HUES64 (cell line): ENCODE results near the gene LENG8.

ENCODE experiments used
- H3K27ac ChIP-seq: 2 replicates; pipeline ENCODE4 v1.7.0; 2013; ENCODE audit warnings: low read depth, low read length, inconsistent platforms
- H3K27me3 ChIP-seq: 2 replicates; pipeline ENCODE4 v1.6.1; 2013; ENCODE audit warnings: mild to moderate bottlenecking, low read length; ENCODE audit not compliant: insufficient read depth
- H3K36me3 ChIP-seq: 2 replicates; pipeline ENCODE4 v1.6.1; 2013; ENCODE audit warnings: mild to moderate bottlenecking, low read length; ENCODE audit not compliant: insufficient read depth
- H3K4me1 ChIP-seq: 2 replicates; pipeline ENCODE4 v1.6.1; 2013; ENCODE audit warnings: mild to moderate bottlenecking, low read length, moderate library complexity; ENCODE audit not compliant: insufficient read depth
- H3K4me3 ChIP-seq: 2 replicates; pipeline ENCODE4 v1.5.1; 2013; ENCODE audit warnings: mild to moderate bottlenecking, low read length, moderate library complexity
- H3K9ac ChIP-seq: 2 replicates; pipeline ENCODE4 v1.6.1; 2013; ENCODE audit warnings: mild to moderate bottlenecking, low read depth, low read length
- H3K9me3 ChIP-seq: 2 replicates; pipeline ENCODE4 v1.6.1; 2013; ENCODE audit warnings: low read depth, low read length; ENCODE audit not compliant: insufficient read depth
- WGBS: fragments of 150-250, 120-280 bp; methylation state at CpG from one replicate; pipeline ENCODE4 v1.1.7; 2013; ENCODE audit warnings: missing lambda C conversion rate; 5-methylcytosine and 5-hydroxymethylcytosine counted together

Gene LENG8

GRCh38 chr19:54456423-54457373, 7.7 kb downstream of the LENG8 start:
- H3K9ac ChIP-seq, result no peak overlapping the region
- H3K27ac ChIP-seq, result no peak overlapping the region
- H3K4me1 ChIP-seq, result no peaks in the 10 kb centered on the region
- no peak overlapping the region for H3K4me3 ChIP-seq
- no peaks in the 10 kb centered on the region for H3K9me3 ChIP-seq
- H3K27me3 ChIP-seq, result no peaks in the 10 kb centered on the region
- WGBS, result 96% methylated on average over 51 of the region's 51 CpGs
- peaks cover 96% of the 10 kb centered on the region for H3K36me3 ChIP-seq

GRCh38 chr19:54457773-54458647, 9.0 kb downstream of the LENG8 start:
- WGBS, result 94% methylated on average over 42 of the region's 42 CpGs
- no peak overlapping the region for H3K4me3 ChIP-seq
- peaks cover 87% of the 10 kb centered on the region for H3K36me3 ChIP-seq
- H3K27me3 ChIP-seq, result no peaks in the 10 kb centered on the region
- no peaks in the 10 kb centered on the region for H3K9me3 ChIP-seq
- H3K4me1 ChIP-seq, result no peaks in the 10 kb centered on the region
- H3K9ac ChIP-seq, result no peak overlapping the region
- H3K27ac ChIP-seq, result no peak overlapping the region

- H3K36me3 ChIP-seq, result peaks cover 80% of the 10 kb centered on the region
- H3K27me3 ChIP-seq, result no peaks in the 10 kb centered on the region
- 97% methylated on average over 11 of the region's 11 CpGs for WGBS
- H3K9ac ChIP-seq, result no peak overlapping the region
- H3K4me1 ChIP-seq, result no peaks in the 10 kb centered on the region
- no peak overlapping the region for H3K4me3 ChIP-seq
- no peaks in the 10 kb centered on the region for H3K9me3 ChIP-seq
- no peak overlapping the region for H3K27ac ChIP-seq
Observed at GRCh38 chr19:54458648-54459281, 9.8 kb downstream of the LENG8 start.

GRCh38 chr19:54459282-54460229, 10.6 kb downstream of the LENG8 start:
- 94% methylated on average over 16 of the region's 16 CpGs for WGBS
- no peak overlapping the region for H3K27ac ChIP-seq
- no peaks in the 10 kb centered on the region for H3K27me3 ChIP-seq
- H3K9me3 ChIP-seq, result no peaks in the 10 kb centered on the region
- no peaks in the 10 kb centered on the region for H3K4me1 ChIP-seq
- no peak overlapping the region for H3K4me3 ChIP-seq
- no peak overlapping the region for H3K9ac ChIP-seq
- peaks cover 72% of the 10 kb centered on the region for H3K36me3 ChIP-seq

- Histone ChIP-seq H3K36me3 (peaks cover 63% of the 10 kb centered on the region), H3K4me3 (no peak overlapping the region), H3K9ac (no peak overlapping the region), H3K27me3 (peaks cover 2% of the 10 kb centered on the region), H3K4me1 (no peaks in the 10 kb centered on the region), H3K9me3 (no peaks in the 10 kb centered on the region), H3K27ac (no peak overlapping the region)
- WGBS, result 95% methylated on average over 36 of the region's 39 CpGs
Observed at GRCh38 chr19:54460230-54461005, 11.4 kb downstream of the LENG8 start.

- H3K36me3 ChIP-seq, result peaks cover 55% of the 10 kb centered on the region
Observed at GRCh38 chr19:54461210-54461609, 12.2 kb downstream of the LENG8 start.

GRCh38 chr19:54461613-54462012, 12.6 kb downstream of the LENG8 start:
- H3K27me3 ChIP-seq, result peaks cover 9% of the 10 kb centered on the region
- H3K27ac ChIP-seq, result no peak overlapping the region
- H3K9me3 ChIP-seq, result no peaks in the 10 kb centered on the region
- WGBS, result 76% methylated on average over 2 of the region's 3 CpGs
- H3K36me3 ChIP-seq, result peaks cover 51% of the 10 kb centered on the region
- H3K4me1 ChIP-seq, result no peaks in the 10 kb centered on the region
- H3K9ac ChIP-seq, result no peak overlapping the region
- no peak overlapping the region for H3K4me3 ChIP-seq

More at GRCh38 chr19:54461210-54461609, 12.2 kb downstream of the LENG8 start:
- Histone ChIP-seq H3K27ac (no peak overlapping the region), H3K4me3 (no peak overlapping the region), H3K4me1 (no peaks in the 10 kb centered on the region), H3K9ac (no peak overlapping the region), H3K9me3 (no peaks in the 10 kb centered on the region), H3K27me3 (peaks cover 9% of the 10 kb centered on the region)
- 93% methylated on average over 27 of the region's 27 CpGs for WGBS

- H3K4me3 ChIP-seq, result peak overlapping the region; percentile 89
- H3K9ac ChIP-seq, result peak overlapping the region; percentile 80; the same call in 1 of the 2 replicates
- H3K4me1 ChIP-seq, result no peaks in the 10 kb centered on the region
- 89% methylated on average over 15 of the region's 15 CpGs for WGBS
- H3K36me3 ChIP-seq, result peaks cover 46% of the 10 kb centered on the region
- no peaks in the 10 kb centered on the region for H3K9me3 ChIP-seq
- H3K27me3 ChIP-seq, result peaks cover 9% of the 10 kb centered on the region
- peak overlapping the region; percentile 89; the same call in 1 of the 2 replicates for H3K27ac ChIP-seq
Observed at GRCh38 chr19:54462047-54462654, 13.2 kb downstream of the LENG8 start.

GRCh38 chr19:54462655-54463530, 13.9 kb downstream of the LENG8 start:
- H3K27ac ChIP-seq, result peak overlapping the region; percentile 89
- H3K36me3 ChIP-seq, result peaks cover 39% of the 10 kb centered on the region
- WGBS, result 8% methylated on average over 91 of the region's 91 CpGs
- peak overlapping the region; percentile 80 for H3K9ac ChIP-seq
- peaks cover 9% of the 10 kb centered on the region for H3K27me3 ChIP-seq
- no peaks in the 10 kb centered on the region for H3K9me3 ChIP-seq
- H3K4me3 ChIP-seq, result peak overlapping the region; percentile 89
- H3K4me1 ChIP-seq, result no peaks in the 10 kb centered on the region
